Measurements from ENCODE around the gene EPHB3.
"Not testable (repeated sequence)": the region's sequence is repeated elsewhere in the genome, so short reads cannot be mapped to it uniquely, and the experiment has no call there.

The EPHB3 gene

DNA sequence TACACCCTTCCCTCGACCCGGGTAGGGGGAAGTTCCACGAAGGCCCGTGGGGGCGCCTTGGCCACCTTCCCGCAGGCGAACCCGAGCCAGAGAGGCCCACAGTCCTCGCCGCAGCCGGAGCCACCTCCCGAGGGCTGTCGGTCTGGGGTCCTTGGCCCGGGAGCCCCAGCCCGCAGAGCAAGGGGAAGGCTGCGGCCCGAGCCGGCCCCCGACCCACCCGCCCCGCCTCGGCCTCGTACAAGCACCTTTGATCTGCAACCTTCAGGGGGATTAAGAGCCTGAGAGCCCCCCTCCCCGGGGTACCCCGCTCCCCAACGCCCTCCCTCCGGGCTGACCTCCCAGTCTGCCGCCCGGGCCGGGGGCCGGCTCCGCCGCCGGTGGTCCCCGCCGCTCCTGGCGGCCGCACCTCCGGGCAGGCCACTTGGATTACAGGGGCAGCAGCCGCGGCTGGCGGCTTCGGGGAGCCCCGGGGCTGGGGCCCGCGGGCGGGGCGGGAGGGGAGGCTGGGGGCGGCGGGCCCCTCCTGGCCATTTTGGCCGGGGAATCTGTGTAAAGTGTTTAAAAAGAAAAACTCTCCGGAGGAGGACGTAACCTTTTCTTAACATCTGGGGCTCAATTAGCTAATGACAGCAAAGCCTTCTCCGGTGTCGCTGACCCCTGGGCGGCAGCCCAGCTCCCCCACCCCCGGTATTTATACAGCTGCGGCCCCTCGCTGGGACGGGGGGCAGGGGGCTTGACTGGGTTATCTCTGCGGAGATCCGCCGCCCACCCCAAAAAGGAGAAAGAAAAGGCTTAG, 40.2 kb downstream of the EPHB3 start:
- DNase-seq: no peak

DNA sequence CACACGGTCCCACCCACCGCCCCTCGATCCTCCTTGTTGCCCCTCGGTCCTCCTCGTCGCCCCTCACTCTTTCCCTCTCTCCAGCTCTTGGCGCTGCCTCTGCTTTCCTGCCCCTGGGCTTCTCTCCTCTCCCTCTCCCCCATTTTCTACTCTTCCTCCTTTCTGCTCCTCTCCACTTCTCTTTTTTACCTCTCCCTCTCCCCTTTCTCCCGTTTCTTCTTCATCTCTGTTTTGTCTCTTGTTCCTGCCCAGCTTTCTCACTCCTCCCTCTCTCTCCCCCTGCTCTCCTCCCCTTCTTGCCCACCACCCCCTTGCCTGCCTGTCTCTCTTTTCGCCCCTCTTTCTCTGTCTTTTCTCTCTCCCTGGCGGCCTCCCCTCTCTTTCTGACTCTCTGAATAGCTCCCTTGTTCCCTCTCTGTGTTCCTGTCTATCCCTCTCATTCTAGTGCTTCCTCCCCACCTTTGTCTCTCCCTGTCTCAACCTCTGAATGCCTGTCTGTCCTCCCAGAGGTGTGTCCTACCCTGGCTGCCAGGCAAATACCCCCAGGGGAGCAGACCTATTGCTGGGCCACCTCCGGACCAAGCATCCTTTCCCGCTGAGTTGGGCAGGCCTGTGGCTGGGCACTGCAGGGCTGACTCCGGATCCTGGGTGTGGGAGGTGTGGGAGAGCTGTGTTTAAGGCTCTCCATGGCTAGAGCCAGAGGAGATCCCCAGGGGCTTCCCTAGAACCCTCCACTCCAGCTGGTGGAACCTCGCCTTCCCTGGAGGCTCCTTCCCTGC, 41.0 kb downstream of the EPHB3 start:
- DNase-seq: no peak

DNA sequence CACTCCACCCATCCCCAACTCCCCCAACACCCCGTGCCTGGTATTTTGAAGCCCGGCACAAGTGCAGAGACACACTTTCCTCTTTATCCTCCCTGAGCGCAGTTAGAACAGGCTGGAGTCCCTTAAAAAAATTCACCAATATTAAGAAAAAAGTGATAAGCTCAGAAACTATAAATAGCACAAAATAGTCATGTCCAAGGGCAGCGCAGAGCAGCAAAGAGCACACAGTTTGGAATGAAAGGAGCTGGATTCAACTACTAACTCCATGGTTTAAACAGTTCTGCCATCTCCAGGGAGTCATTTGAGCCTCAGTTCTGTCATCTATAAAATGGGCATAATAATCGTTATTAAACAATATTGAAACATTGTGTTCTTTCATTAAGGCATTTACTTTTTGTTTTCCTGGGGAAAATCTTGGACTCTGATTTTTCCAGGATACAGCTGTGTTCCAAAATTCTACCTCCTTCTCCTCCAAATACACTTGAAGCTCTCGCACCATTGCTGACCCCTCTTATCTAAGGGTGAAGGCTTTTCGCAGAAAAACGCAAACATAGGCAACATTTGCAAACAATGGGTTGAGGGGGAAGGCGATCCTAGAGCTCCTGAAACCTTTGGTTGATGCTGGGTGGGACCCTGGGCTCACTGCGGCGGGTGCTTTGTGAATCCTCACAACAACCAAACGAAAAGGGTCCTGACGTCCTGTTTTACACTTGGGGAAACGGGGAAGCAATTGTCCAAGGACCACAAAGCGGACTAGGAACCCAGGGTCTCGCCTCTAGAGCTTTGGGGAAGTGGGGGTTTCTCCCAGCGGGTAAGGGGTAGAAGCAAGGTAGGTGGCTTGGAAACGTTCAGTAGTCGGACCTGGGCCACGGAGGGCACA, 41.8 kb downstream of the EPHB3 start:
- DNase-seq: no peak

DNA sequence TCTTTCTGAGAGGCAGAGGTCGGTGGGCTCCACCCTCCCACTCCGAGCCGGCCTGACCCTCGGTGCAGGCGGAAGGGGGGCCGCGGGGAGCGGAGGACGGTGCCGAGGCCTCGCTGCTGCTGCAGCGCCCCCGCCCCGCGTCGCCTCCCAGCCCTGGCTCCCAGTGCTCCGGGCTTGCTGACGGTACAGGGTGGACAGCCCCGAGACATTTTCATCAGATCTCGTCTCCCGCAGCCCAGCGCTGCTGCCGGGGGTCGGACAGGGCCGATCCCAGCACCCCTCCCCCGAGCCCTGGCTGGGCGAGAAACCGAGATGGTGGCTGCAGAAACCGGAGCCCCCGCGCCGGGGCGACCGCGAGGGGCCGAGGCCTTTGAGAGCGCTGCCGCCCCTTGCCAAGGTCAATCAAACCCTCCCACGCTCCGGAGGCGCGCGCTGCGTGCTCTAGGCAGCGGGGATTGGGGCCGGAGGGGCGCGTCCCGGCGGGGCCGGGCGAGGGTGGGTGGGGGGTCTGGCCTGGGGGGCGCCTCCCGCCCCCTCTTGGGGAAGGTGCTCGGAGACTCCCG, 42.5 kb downstream of the EPHB3 start:
- no peak for DNase-seq

DNA sequence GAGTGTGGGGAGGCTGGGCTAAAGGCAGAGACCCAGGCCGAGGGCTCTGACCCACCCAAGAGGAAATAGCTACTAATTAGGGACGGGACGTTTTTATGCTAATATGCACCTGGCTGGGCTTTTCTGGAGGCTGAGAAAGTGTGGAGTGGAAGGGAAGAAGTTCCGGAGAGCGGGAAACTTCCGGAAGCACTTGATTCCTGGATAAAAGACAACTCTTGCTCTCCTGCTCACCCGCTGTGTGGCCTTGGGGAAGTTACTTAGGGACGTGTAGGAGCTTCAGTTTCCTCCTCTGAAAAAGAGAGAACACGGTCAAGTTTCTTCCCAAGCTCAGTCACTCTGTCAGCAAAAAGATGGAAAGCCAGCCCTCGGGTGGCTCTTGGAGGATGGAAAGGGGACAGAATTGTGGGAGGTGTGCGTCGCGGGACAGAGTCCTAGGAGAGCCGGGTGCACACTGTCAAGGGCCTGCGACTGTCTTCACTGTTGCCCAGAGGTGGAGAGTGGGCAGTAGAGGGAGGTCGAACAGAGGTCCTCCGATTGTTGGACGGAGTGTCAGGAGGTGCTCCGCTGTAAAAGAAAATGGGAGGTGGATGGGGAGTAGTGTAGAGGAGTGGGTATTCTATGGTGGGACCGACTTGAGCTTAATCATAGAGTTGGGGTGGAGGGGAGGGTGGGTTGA, 43.2 kb downstream of the EPHB3 start:
- DNase-seq: no peak

DNA sequence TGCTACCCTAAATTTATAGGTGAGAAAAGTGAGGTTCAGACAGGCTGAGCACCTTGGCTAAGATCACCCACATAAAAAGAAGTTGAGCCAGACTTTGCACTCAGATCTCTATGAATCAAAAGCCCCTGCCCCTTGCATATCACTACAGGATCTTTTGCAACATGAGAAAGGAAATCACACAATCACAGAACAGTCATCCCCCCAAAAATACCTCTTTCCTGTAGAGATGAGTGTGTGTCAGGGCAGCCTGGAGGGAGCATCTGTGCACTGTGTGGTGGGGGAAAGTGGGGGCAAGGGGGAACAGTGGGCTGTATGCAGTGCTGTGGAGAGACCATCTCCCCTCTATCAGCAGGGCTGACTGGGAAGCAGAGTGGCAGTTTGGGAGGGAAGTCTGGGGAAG, 46.6 kb downstream of the EPHB3 start:
- DNase-seq: no peak

DNA sequence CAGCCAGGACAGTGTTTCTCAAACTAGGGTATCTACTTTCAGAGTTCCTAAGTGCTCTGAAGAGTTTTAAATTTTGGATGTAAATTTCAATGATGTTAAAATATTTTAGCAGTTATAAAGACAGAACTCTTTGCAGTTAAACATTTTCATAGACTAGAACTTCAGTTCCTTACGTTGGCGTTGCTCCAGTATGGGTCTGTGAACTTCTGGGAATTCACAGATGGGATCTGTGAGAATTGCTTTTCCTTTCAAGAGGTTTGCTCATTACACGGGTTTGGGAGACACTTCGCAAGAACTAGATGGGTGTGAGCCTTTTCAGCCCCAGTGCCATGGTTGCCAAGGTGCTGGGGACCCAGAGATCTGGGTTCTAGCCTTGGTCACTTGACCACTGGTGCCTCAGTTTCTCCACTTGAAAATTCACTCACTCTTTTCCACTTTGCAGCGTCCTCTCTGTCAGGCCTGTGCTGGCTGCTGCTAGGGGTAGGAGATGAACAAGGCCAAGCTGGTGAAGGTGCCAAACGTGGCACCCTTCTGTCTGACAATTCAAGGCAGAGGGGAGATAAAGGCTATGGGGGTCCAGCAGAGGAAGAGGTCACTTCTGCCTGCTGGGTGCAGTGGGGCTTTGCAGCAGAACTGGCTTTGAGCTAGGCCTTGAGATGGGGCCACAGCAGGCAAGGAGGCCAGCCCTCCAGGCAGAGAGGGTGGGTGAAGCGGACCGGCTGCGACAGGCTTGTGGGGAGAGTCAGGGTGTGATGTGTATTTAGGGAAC, 48.1 kb downstream of the EPHB3 start:
- no peak for DNase-seq

DNA sequence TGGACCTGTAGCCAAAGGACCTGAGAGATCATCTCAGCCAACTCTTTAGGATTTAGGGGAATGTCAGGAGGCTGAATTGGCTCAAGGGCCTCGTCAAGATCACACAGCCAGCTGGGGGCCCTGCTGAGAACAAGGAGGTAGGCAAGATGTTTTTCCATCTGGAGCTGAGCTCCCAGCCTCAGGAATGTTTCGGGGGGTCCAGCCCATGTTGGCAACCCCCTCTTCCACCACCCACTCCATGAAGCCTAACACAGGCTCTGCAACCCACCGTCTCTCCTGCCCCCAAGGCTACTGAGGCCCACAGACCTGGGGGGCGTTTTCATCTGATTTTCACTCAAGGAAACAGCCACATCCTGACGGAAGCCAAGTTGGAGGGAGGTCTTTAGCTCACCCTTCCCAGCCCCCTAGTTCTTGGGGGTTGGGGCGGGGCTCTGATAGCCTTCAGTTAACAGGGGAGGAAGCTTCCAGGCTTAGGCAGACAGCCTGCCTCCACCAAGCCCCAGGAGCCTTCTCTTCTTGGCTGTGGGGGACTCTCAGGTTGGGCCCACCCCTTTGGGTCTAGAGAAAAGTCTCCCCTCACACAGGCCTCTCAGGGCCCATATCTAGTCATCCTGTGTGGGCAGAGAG, 48.8 kb downstream of the EPHB3 start:
- no peak for DNase-seq

DNA sequence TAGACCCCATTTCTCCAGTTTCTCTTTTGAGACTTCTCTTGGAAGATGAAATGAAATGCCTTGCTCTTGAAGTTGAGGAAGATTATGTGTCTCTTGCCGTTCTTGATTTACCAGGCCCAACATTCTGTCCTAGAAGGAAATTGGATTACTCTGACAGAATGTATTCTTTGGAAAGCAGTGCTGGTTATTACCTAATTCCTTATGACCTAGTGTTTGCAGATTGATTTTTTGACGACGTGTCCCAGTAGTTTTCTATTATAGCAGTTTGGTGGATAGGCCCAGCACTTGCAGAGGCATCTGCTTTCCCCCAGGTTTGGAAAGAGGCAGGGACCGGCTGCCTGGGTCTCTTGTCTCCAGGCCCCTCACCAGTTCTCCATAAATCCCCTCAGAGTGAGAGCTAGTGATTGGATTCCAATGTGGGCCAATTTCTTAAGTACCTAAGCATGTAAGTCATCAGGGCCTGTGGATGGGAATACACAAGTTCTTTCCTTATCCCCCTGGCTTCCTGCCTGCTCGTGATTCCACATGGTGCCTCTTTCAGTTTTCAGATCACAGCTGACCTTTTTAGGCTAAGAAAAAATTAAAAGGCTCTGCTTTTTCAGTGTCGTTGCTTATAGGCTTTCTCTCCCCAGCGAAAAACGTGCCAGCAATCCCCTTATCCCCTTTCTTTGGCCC, 50.2 kb downstream of the EPHB3 start:
- DNase-seq: no peak

DNA sequence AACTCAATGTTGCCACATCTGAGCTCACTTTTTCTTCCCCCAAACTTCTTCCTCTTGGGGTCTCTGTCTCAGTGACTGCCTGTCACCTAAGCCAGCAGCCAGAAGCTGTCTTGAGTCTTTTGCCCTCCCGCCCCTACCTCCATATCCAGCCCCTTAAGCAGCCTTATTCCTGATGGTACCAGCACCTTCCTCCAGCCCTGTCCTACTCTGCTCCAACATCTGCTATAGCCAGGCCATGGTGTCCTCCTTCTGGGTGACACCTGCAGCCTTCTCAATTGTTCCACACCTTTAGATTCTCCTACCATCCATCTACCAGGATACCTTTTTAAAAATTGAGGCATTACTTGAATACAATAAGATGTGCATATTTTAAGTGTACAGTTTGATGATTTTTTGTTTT, 53.8 kb downstream of the EPHB3 start:
- DNase-seq: no peak

DNA sequence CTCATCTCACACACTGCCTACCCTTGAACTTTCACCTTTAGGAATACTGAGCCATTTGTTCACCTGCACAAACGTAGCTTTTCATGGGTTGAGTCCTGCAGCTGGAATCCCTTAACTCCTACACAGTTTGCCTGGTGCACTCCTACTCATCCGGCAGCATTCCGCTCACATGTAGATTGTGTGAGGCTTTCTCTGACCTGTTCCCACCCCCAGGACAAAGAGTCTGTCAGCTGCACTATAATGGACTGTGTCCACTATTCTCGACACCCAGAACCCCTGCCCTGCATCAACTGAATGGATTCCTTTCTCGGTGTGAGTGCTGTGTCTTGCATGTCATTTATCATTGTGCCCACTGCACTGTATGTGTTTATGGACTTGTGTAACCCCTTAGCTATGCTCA, 54.9 kb downstream of the EPHB3 start:
- no peak for DNase-seq

DNA sequence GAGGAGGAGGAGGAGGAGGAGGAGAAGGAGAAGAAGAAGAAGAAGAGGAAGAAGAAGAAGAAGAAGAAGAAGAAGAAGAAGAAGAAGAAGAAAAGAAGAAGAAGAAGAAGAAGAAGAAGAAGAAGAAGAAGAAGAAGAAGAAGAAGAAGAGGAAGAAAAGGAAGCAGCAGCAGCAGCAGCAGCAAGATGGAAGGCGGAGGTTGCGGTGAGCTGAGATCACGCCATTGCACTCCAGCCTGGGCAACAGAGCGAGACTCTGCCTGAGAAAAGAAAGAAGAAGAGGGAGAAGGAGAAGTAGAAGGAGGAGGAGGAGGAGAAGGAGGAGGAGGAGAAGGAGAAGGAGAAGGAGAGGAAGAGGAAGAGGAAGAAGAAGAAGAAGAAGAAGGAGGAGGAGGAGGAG, 55.7 kb downstream of the EPHB3 start:
- not testable (repeated sequence) for DNase-seq

DNA sequence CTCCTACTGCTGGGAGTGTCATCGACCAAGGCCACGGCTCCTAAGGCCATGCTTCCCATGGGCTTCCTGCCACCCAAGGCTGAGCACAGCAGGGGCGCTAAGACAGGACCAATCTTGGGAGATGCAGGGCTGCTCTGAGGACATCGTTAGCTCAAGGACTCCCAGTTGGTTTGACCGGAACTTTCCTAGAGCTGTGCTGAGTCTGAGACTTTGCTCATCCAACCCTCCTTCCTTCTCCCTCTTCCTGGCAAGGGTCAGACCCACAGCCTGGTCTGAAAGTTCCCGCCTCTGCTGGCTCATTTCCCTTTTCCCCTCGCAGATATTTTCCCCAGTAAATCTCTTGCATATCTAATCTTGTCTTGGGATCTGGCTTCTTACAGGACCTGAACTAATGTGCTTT, 57.2 kb downstream of the EPHB3 start:
- DNase-seq: no peak

DNA sequence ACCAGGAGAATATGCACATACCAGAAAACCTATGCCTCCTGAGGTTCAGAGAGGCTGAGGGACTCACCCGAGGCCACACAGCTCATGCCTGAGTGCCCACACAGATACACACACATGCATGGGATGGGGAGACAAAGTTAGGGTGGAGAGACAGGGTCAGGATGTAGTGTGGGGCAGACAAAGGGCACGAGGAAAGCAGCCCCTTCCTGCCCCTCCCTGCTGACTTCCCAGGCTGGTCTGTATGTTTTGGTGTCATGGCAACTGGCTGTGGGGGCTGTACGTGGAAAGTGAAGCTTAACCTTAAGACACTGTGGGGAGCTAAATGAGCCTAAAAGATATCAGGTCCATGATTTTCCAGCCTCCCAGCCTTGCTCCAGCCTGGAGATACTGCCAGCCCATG, 57.8 kb downstream of the EPHB3 start:
- no peak for DNase-seq

DNA sequence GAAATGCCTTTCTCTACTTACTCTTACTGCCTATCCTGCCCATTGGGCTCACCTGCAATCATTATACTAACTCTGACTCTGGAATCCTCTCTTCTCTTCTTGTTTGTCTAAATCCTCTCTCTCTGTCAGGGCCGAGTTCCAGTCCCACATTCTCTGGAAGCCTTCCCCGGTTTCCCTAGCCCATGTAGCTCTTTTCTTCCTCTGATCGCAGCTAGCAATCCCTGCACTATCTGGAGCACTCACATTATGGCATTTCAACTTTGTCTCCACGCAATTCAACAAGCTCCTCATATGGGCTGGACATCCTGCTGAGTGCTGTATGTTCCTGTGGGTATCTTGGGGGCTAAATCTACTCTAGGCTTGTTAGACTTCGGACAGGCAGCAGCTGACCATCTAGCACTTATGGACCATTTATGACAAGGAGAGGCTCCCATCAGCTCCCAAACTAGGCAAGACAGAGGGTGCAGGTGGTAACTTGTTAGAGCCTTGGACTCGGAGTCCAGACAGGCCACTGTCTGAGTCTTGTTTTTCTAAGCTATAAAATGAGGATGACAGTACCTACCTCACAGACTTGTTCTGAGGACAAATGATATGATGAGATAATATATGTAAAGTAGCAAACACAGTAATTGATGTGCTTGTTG, 58.3 kb downstream of the EPHB3 start:
- DNase-seq: no peak

DNA sequence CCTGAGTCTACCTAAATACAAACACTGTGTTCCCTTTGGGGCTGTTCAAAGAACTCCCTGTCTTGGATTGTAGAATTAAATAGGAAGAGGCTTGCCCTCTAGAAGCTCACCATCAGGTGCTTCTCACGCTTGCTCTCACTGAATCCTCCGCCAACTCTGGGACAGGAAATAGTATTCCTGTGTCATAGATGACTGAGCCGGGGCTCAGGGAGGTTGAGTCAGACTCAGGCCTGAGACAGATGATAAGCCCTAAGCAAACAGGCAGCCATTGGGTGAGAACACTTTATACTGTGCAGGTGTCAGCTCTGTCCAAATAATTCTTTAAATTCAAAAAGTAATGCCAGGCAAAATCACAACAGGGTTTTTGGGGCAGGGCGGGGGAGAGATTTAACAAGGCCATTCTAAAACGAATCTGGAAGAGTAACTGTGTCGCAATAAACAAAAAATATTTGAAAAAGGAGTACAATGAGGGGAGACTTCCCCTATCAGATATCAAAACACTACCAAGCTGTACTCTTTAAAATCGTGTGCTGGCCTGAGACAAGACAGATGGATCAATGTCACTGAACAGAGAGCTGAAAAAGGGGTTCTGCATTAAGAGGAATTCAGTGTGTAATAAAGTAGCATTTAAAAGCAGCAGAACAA, 59.0 kb downstream of the EPHB3 start:
- DNase-seq: no peak

DNA sequence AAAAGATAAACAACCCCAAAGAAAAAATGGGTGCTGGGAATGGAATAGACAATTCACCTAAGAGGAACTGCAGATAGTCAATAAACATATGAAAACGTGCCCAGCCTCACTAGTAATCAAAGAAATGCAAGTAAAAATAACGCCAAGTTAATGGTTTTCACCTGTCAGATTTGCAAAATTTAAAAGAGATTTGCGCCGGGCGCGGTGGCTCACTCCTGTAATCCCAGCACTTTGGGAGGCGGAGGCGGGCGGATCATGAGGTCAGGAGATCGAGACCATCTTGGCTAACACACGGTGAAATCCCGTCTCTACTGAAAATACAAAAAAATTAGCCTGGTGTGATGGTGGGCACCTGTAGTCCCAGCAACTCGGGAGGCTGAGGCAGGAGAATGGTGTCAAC, 60.6 kb downstream of the EPHB3 start:
- DNase-seq: not testable (repeated sequence)

DNA sequence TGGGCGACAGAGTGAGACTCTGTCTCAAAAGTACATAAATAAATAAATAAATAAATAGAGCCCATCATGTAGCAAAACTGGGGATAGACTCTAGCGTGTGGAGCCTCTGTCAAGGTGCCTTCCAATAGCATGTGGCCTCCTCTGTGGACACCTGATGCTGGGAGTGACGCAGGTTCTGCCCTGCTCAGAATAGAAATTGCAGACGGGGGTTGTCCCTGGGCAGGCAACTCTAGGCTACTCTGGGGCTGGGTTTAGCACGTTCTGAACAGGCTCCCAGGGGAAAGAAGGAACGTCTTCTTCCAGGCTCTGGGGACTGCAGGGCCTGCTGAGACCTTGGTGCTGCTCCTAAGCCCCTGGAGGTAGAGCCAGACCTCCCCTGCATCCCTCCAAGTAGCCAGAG, 65.3 kb downstream of the EPHB3 start:
- DNase-seq: no peak

DNA sequence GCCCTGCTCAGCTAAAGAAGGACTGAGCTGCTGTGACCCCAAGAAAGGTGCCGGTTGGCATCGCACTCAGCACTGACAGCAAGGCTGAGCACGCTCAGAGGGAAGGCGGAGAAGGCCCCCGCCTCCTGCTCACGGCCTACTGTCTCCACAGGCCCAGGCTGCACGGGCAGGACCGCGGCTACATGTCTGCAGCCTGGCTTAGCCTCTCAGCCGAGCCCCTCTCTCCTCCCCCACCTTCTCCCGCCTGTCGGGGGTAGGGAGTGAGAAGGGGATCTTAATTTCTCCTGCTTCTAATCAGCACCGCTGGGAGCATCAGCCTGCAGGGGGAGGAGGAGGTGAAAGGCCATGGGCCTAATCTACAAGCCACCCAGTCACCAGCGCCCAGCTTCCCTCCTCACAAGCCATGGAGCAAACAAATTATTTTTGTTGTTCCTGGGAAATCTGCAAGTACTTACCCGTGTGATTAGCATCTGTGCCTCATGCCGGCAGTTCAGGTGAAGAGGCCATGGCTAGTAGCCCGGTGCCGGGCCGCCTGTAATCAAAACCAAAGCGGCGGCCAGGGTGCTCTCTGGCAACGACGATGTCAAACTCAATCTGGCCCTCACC, 68.1 kb downstream of the EPHB3 start:
- DNase-seq: no peak
